Gastrocnemius medialis (tissue), 4 donors: Measurements from ENCODE around the gene GPRC5C. TPM values are rescaled to one million over a fixed set of nuclear protein-coding genes. Genes with fewer than 3 reads are reported as not detected.

Experiments used
- ATAC-seq, 2 donors: fragments of 150-250 bp; one replicate each; pipeline ENCODE4 v1.9.1; 2016
- DNase-seq, 2 donors: peaks; one replicate each; pipeline ENCODE4 v3.0.0-alpha.2; 2019
- H3K27ac ChIP-seq, 4 donors: fragments of 200-600 bp; sonication (generic); 1 replicate in 1 of 4; 2 replicates in 3 of 4; pipeline ENCODE4 v1.5.1; 2016 to 2018; ENCODE audit warnings: mild to moderate bottlenecking in 2 of 4, moderate library complexity in 1 of 4
- H3K27me3 ChIP-seq, 3 donors: fragments of 200-600 bp; sonication (generic) in 2 of 3; 1 replicate in 1 of 3; 2 replicates in 2 of 3; pipeline versions ENCODE4 v1.5.1 to v1.6.0; 2016 to 2019; ENCODE audit warnings: mild to moderate bottlenecking in 1 of 3, moderate library complexity in 1 of 3
- H3K36me3 ChIP-seq, 2 donors: fragments of 200-600 bp; sonication (generic) in 1 of 2; one replicate each; pipeline ENCODE4 v1.5.1; 2017 to 2018
- H3K4me1 ChIP-seq, 2 donors: fragments of 200-600 bp; sonication (generic) in 1 of 2; one replicate each; pipeline ENCODE4 v1.5.1; 2016 to 2017; ENCODE audit warnings: mild to moderate bottlenecking in 2 of 2
- H3K4me3 ChIP-seq, 4 donors: fragments of 200-600 bp; sonication (generic) in 3 of 4; 1 replicate in 1 of 4; 2 replicates in 3 of 4; pipeline ENCODE4 v1.5.1; 2016 to 2019; ENCODE audit warnings: mild to moderate bottlenecking in 2 of 4
- H3K9me3 ChIP-seq, 3 donors: fragments of 200-600 bp; sonication (generic) in 2 of 3; 1 replicate in 1 of 3; 2 replicates in 2 of 3; pipeline ENCODE4 v1.5.1; 2016 to 2019
- CTCF ChIP-seq, 5 experiments: fragments of 450-650 bp in 3 of 5; fragments of 200-600 bp in 2 of 5; sonication (generic) in 2 of 5; IDR thresholded peaks in 4 of 5; conservative IDR thresholded peaks in 1 of 5; 1 replicate in 4 of 5; 2 replicates in 1 of 5; pipeline ENCODE4 v1.5.1; 2016 to 2019; ENCODE audit warnings: antibody characterized with exemption in 5 of 5, mild to moderate bottlenecking in 3 of 5, moderate library complexity in 3 of 5
- POLR2A ChIP-seq, 2 donors: fragments of 450-650 bp; IDR thresholded peaks; one replicate each; pipeline ENCODE4 v1.6.1; 2017; ENCODE audit warnings: antibody characterized with exemption in 2 of 2, mild to moderate bottlenecking in 2 of 2, moderate library complexity in 2 of 2
- in situ Hi-C, 4 donors: fragments of 200-750 bp; cut with MboI; loops; one replicate each; pipeline versions ENCODE4 v1.15.0 to v1.8.0; 2017; ENCODE audit warnings: low sequenced_read_pairs in 4 of 4
- intact Hi-C: fragments of 100-400 bp; cut with DNase I; formaldehyde crosslinking; loops from one replicate; pipeline ENCODE4 v1.15.1; 2023; ENCODE audit warnings: low total_unique reads
- total RNA-seq, 4 donors: library from RNA; depleted of rRNA; stranded (reverse); fragments of >200 nt; gene quantifications; one replicate each; pipeline versions ENCODE4 v1.1.0 to v1.2.3, GENCODE V29; 2016

Gene GPRC5C
- total RNA-seq, 4 donors from 2014 or later: 80.4 to 138 (median 127) TPM

GRCh38 chr17:74442670-74443515 is 11.0 kb downstream of the GPRC5C start:
- H3K27ac ChIP-seq: peak overlapping the region; percentile 92 to 98 (median 97)
- TF ChIP-seq POLR2A (IDR thresholded peaks at IDR 0.05): peak; percentile 77 to 81
- TF ChIP-seq CTCF (IDR thresholded peaks at IDR 0.05 in 4 of 5, conservative IDR thresholded peaks at IDR 0.05 in 1 of 5): no peak
- no peaks in the 10 kb centered on the region for H3K9me3 ChIP-seq
- DNase-seq (peak; percentile 79 to 93), ATAC-seq (peak; percentile 51 to 52)
- peaks cover 0 to 15% of the 10 kb centered on the region in 2 donors for H3K36me3 ChIP-seq
- peak overlapping the region; percentile 39 to 57 (median 50) for H3K4me3 ChIP-seq
- in situ Hi-C loops (no loop called here), intact Hi-C loops (loop anchor here (1.0 kb wide), 1 partner anchor 12 kb away; no protein-coding TSS in a partner anchor)
- peaks cover 52 to 59% of the 10 kb centered on the region in 2 donors for H3K4me1 ChIP-seq
- no peaks in the 10 kb centered on the region for H3K27me3 ChIP-seq

- TF ChIP-seq POLR2A (IDR thresholded peaks at IDR 0.05) (no peak), CTCF (IDR thresholded peaks at IDR 0.05 in 4 of 5, conservative IDR thresholded peaks at IDR 0.05 in 1 of 5) (no peak)
- in situ Hi-C loops (no loop called here), intact Hi-C loops (loop anchor here (1.0 kb wide), 1 partner anchor 12 kb away; no protein-coding TSS in a partner anchor)
- peak overlapping the region; percentile 39 to 57 (median 50) for H3K4me3 ChIP-seq
- peak in 1 of 2 donors; percentile 0 for ATAC-seq
- H3K9me3 ChIP-seq: no peaks in the 10 kb centered on the region
- peaks cover 0 to 15% of the 10 kb centered on the region in 2 donors for H3K36me3 ChIP-seq
- H3K27me3 ChIP-seq: no peaks in the 10 kb centered on the region
- H3K4me1 ChIP-seq: peaks cover 55 to 66% of the 10 kb centered on the region in 2 donors
- peak overlapping the region; percentile 92 to 98 (median 97) for H3K27ac ChIP-seq
- peak in 1 of 2 donors; percentile 53 for DNase-seq
These were observed 11.8 kb downstream of the GPRC5C start for GRCh38 chr17:74443516-74444296.

DNA sequence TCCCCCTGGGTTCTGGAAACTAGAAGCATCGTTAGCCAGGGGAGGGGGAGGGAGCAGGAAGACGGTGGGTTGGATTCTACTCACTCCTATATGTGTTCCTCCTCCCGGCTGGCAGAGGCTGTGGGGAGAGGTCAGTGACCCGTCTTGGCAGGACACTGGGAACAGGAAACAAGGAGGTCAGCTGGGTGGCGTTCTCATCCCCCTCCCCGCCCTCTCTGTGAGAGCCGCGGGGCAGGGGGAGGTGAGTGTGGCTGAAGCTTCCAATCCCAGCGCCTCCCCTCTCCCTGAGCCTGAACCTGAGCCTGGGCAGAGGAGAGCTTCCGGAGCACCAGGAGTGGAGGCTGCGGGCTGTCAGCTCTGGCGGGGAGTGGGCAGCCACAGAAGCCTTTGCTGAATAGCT is 12.5 kb downstream of the GPRC5C start:
- no peaks in the 10 kb centered on the region for H3K9me3 ChIP-seq
- intact Hi-C loops: no loop called here
- ATAC-seq (peak; percentile 35 to 37), DNase-seq (peak; percentile 84 to 95)
- H3K36me3 ChIP-seq: peaks cover 0 to 15% of the 10 kb centered on the region in 2 donors
- peaks cover 62 to 70% of the 10 kb centered on the region in 2 donors for H3K4me1 ChIP-seq
- in situ Hi-C loops: no loop called here
- peak overlapping the region in 1 of 4 donors; percentile 19 for H3K4me3 ChIP-seq
- H3K27ac ChIP-seq: peak overlapping the region; percentile 92 to 98 (median 97)
- H3K27me3 ChIP-seq: no peaks in the 10 kb centered on the region
- TF ChIP-seq POLR2A (IDR thresholded peaks at IDR 0.05) (peak in 1 of 2 donors; percentile 14), CTCF (IDR thresholded peaks at IDR 0.05 in 4 of 5, conservative IDR thresholded peaks at IDR 0.05 in 1 of 5) (no peak)

DNA sequence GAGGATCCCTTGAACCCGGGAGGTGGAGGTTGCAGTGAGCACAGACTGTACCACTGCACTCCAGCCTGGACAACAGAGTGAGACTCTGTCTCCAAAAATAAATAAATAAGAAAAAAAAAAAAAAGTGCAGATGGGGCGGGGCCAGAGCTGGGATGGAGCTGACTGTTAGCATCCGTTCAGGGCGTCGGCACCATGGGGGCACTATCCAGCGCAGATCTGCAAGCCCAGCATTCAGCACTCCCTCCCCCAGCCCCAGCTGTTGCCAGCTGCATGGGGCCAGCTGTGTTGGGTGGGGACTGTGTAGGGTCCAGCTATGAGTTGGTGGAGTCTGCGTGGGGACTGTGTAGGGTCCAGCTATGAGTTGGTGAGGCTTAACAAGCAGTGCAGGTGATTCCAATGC is 13.3 kb downstream of the GPRC5C start:
- intact Hi-C loops (loop anchor here (5.0 kb wide), 1 partner anchor 233 kb away; the partner anchor contains the start of gene TTYH2), in situ Hi-C loops (no loop called here)
- no peaks in the 10 kb centered on the region for H3K9me3 ChIP-seq
- no peaks in the 10 kb centered on the region for H3K27me3 ChIP-seq
- H3K27ac ChIP-seq: peak overlapping the region; percentile 92 to 98 (median 97)
- no peak for TF ChIP-seq POLR2A (IDR thresholded peaks at IDR 0.05)
- TF ChIP-seq CTCF (IDR thresholded peaks at IDR 0.05 in 4 of 5, conservative IDR thresholded peaks at IDR 0.05 in 1 of 5): no peak
- peaks cover 0 to 8% of the 10 kb centered on the region in 2 donors for H3K36me3 ChIP-seq
- ATAC-seq: no peak
- DNase-seq: peak in 1 of 2 donors; percentile 37
- peaks cover 68 to 78% of the 10 kb centered on the region in 2 donors for H3K4me1 ChIP-seq
- no peak overlapping the region for H3K4me3 ChIP-seq
